ENCODE results near the gene IGDCC3. TPM values are rescaled to one million over a fixed set of nuclear protein-coding genes. Genes with fewer than 3 reads are reported as not detected.

IGDCC3 gene
- total RNA-seq, 2 donors from 2014 or later, result 7.9 to 13.5 TPM

- no peaks in the 10 kb centered on the region for H3K27me3 Mint-ChIP-seq (ENCODE audit: insufficient read depth)
- Histone ChIP-seq H3K27me3 (ENCODE audit: control insufficient read depth, insufficient read depth, low read length, poor library complexity, severe bottlenecking) (no peaks in the 10 kb centered on the region), H3K4me3 (ENCODE audit: low read length) (no peak overlapping the region), H3K9ac (ENCODE audit: extremely low read depth, low read length, poor library complexity, severe bottlenecking) (no peak overlapping the region), H3K36me3 (ENCODE audit: control insufficient read depth, insufficient read depth, low read length) (no peaks in the 10 kb centered on the region), H3K9me3 (ENCODE audit: control insufficient read depth, low read length) (no peaks in the 10 kb centered on the region), H3K4me1 (ENCODE audit: control insufficient read depth, insufficient read depth, low read length) (peaks cover 29% of the 10 kb centered on the region), H3K27ac (ENCODE audit: low read depth, low read length) (peak overlapping the region; percentile 99)
- TF ChIP-seq CTCF (conservative IDR thresholded peaks at IDR 0.05), result no peak
- H3K4me1 Mint-ChIP-seq, result peaks cover 44% of the 10 kb centered on the region
- H3K4me3 Mint-ChIP-seq, result no peak overlapping the region
- H3K27ac Mint-ChIP-seq, result no peak overlapping the region
- no peak for DNase-seq
- H3K36me3 Mint-ChIP-seq (ENCODE audit: low read depth), result no peaks in the 10 kb centered on the region
- WGBS, 2 experiments (ENCODE audit: insufficient coverage in 1 of 2, insufficient read length in 1 of 2), result 90 to 97% methylated on average over 6 to 8 of the region's 8 CpGs
- H3K9me3 Mint-ChIP-seq, result no peaks in the 10 kb centered on the region
Observed at GRCh38 chr15:65338823-65339222, 39.0 kb downstream of the IGDCC3 start.

- Histone ChIP-seq H3K27ac (ENCODE audit: low read depth, low read length) (peak overlapping the region; percentile 99), H3K36me3 (ENCODE audit: control insufficient read depth, insufficient read depth, low read length) (no peaks in the 10 kb centered on the region), H3K27me3 (ENCODE audit: control insufficient read depth, insufficient read depth, low read length, poor library complexity, severe bottlenecking) (no peaks in the 10 kb centered on the region), H3K4me3 (ENCODE audit: low read length) (no peak overlapping the region), H3K9ac (ENCODE audit: extremely low read depth, low read length, poor library complexity, severe bottlenecking) (no peak overlapping the region), H3K9me3 (ENCODE audit: control insufficient read depth, low read length) (no peaks in the 10 kb centered on the region), H3K4me1 (ENCODE audit: control insufficient read depth, insufficient read depth, low read length) (peaks cover 33% of the 10 kb centered on the region)
- Mint-ChIP-seq H3K4me1 (peaks cover 48% of the 10 kb centered on the region), H3K9me3 (no peaks in the 10 kb centered on the region), H3K27ac (no peak overlapping the region), H3K36me3 (ENCODE audit: low read depth) (no peaks in the 10 kb centered on the region), H3K27me3 (ENCODE audit: insufficient read depth) (no peaks in the 10 kb centered on the region), H3K4me3 (no peak overlapping the region)
- WGBS, 2 experiments (ENCODE audit: insufficient coverage in 1 of 2, insufficient read length in 1 of 2), result 77 to 83% methylated on average over 3 of the region's 3 CpGs
- no peak for TF ChIP-seq CTCF (conservative IDR thresholded peaks at IDR 0.05)
- DNase-seq, result peak; percentile 47
Observed at GRCh38 chr15:65338366-65338765, 39.4 kb downstream of the IGDCC3 start.

GRCh38 chr15:65337436-65338070 is 40.2 kb downstream of the IGDCC3 start:
- no peaks in the 10 kb centered on the region for H3K9me3 Mint-ChIP-seq
- DNase-seq, result peak; percentile 48
- no peaks in the 10 kb centered on the region for H3K9me3 ChIP-seq (ENCODE audit: control insufficient read depth, low read length)
- no peaks in the 10 kb centered on the region for H3K27me3 ChIP-seq (ENCODE audit: control insufficient read depth, insufficient read depth, low read length, poor library complexity, severe bottlenecking)
- no peak overlapping the region for H3K27ac Mint-ChIP-seq
- TF ChIP-seq CTCF (conservative IDR thresholded peaks at IDR 0.05), result no peak
- peak overlapping the region; percentile 99 for H3K27ac ChIP-seq (ENCODE audit: low read depth, low read length)
- peaks cover 1% of the 10 kb centered on the region for H3K27me3 Mint-ChIP-seq (ENCODE audit: insufficient read depth)
- H3K9ac ChIP-seq (ENCODE audit: extremely low read depth, low read length, poor library complexity, severe bottlenecking), result no peak overlapping the region
- H3K4me1 Mint-ChIP-seq, result peaks cover 49% of the 10 kb centered on the region
- H3K4me3 ChIP-seq (ENCODE audit: low read length), result no peak overlapping the region
- no peaks in the 10 kb centered on the region for H3K36me3 Mint-ChIP-seq (ENCODE audit: low read depth)
- no peaks in the 10 kb centered on the region for H3K36me3 ChIP-seq (ENCODE audit: control insufficient read depth, insufficient read depth, low read length)
- no peak overlapping the region for H3K4me3 Mint-ChIP-seq
- peaks cover 33% of the 10 kb centered on the region for H3K4me1 ChIP-seq (ENCODE audit: control insufficient read depth, insufficient read depth, low read length)
- 78 to 100% methylated on average over 1 to 5 of the region's 6 CpGs for WGBS, 2 experiments (ENCODE audit: insufficient coverage in 1 of 2, insufficient read length in 1 of 2)

All from endodermal cell (in vitro differentiated cells).